OCI-LY1 (cell line): ENCODE measurements around the gene PIP4K2A.

Experiments used
- EZH2 ChIP-seq: fragments of 200-600 bp; sonication (generic), shearing (Covaris generic); IDR thresholded peaks from 2 replicates; pipeline ENCODE4 v1.8.0; 2017; ENCODE audit warnings: borderline replicate concordance, mixed run types, mild to moderate bottlenecking, antibody characterized with exemption, low read length, moderate library complexity, mixed read lengths
- TF ChIP-seq, protein P1 (sequence below): fragments of 200-600 bp; sonication (generic), shearing (Covaris generic); IDR thresholded peaks from 2 replicates; pipeline ENCODE4 v1.5.1; 2017; ENCODE audit warnings: mild to moderate bottlenecking, antibody characterized with exemption, low read length, moderate library complexity, mixed read lengths

DNA sequence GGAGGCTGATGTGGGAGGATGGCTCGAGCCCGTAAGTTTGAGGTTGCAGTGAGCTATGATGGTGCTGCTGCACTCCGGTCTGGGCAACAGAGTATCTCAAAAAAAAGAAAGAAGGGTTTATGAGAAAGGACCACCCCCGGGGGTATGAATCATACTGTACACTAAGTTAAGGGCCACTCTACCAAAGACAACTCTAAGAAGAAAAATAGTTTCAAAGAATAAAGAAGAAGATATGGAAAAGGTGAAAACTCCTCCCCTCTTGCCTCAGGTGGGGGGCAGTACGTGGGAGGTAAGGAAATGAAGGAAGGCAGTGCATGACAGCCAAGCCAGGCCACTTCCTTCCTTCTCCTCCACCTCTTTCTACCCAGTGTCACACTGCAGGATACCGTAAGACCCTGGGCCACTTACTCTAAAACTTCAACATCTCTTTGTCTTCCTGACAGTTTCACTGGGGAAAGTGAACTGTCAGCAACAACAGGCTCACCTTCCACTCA, 61.3 kb downstream of the PIP4K2A start:
- TF ChIP-seq, protein P1, sequence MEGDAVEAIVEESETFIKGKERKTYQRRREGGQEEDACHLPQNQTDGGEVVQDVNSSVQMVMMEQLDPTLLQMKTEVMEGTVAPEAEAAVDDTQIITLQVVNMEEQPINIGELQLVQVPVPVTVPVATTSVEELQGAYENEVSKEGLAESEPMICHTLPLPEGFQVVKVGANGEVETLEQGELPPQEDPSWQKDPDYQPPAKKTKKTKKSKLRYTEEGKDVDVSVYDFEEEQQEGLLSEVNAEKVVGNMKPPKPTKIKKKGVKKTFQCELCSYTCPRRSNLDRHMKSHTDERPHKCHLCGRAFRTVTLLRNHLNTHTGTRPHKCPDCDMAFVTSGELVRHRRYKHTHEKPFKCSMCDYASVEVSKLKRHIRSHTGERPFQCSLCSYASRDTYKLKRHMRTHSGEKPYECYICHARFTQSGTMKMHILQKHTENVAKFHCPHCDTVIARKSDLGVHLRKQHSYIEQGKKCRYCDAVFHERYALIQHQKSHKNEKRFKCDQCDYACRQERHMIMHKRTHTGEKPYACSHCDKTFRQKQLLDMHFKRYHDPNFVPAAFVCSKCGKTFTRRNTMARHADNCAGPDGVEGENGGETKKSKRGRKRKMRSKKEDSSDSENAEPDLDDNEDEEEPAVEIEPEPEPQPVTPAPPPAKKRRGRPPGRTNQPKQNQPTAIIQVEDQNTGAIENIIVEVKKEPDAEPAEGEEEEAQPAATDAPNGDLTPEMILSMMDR = no peak
- TF ChIP-seq EZH2 = no peak
